ENCODE measurements around the gene CCDC63. TPM values are rescaled to one million over a fixed set of nuclear protein-coding genes. Genes with fewer than 3 reads are reported as not detected.
A peak's percentile ranks its signal among the peaks of the same experiment; 100 is the strongest.

The CCDC63 gene
- total and polyA plus RNA-seq, 9 of the 15 experiments (the other 6 are each of a cell fraction or from before 2014, with no cell fraction given), result not detected

DNA sequence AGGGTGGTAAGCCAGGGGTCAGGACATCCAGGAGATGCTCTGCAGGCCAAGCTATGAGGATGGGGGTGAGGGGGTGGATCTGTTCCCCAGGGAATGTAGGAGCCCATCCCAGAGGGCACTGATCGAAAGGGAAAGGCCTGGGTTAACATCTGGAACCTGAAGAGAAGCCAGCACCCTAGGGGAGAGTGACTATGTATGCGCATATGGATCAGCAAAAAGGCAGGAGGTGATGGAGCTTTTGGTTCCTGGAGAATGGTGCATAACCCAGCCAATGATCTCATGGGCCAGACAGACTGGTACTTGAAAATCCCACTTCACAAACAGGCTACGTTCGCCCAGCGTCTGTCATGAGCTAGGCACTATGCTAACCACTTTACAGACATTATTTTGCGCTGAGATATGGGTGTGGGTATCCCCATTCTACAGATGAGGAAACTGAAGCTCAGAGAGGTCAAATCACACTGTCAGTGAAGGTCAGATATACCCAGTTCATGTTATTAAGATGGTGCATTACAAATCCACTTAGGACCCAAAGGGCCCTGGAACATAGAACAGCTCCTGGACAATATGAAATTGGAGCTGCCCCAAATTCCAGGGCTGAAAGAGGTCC is 1.6 kb downstream of the CCDC63 start:
- H3K4me3 ChIP-seq, result no peak overlapping the region
- DNase-seq (ENCODE audit: extremely low read depth in 1 of 4, low spot score in 3 of 4) (no peak), ATAC-seq (no peak), FAIRE-seq (no peak)
- TF ChIP-seq ZZZ3 (IDR thresholded peaks at IDR 0.05), result no peak
- peak; percentile 71 for TF ChIP-seq RBM25 (IDR thresholded peaks at IDR 0.05; ENCODE audit: low read depth, low read length, severe bottlenecking)
- no peak for TF ChIP-seq SP1 (CRISPR knock-in tag; IDR thresholded peaks at IDR 0.05)
- peak; percentile 85 for TF ChIP-seq ESRRA (IDR thresholded peaks at IDR 0.05; ENCODE audit: borderline replicate concordance, low read depth)
- no peak for TF ChIP-seq CC2D1A (IDR thresholded peaks at IDR 0.05)
- no peak for TF ChIP-seq ZBTB2 (IDR thresholded peaks at IDR 0.05)
- H3K9ac ChIP-seq (ENCODE audit: insufficient read depth in 1 of 2, low read depth in 2 of 2, low read length in 2 of 2), result no peak overlapping the region
- intact Hi-C loops (cut with micrococcal nuclease), result loop anchor here (5.0 kb wide), 1 partner anchor 44 kb away; no protein-coding TSS in a partner anchor
- in situ Hi-C loops (cut with MboI), result no loop called here
- no peaks in the 10 kb centered on the region for H4K20me1 ChIP-seq (replicated peaks; ENCODE audit: control insufficient read depth, insufficient read depth, low read length)
- no peak overlapping the region for H3K4me2 ChIP-seq (ENCODE audit: insufficient read depth, low read length)
- no TSS peak for BruUV-seq (replicated peaks)
- no peaks in the 10 kb centered on the region for H3K36me3 ChIP-seq (ENCODE audit: control insufficient read depth, insufficient read depth, low read length)
- ChIA-PET CTCF (ENCODE audit: low intra/inter-chr PET ratio) (no interaction called here), POLR2A (interaction anchor here (1.0 kb wide), 1 partner anchor 117 kb away, joined by 3 read pairs; no protein-coding TSS in a partner anchor)
- peaks cover 0 to 6% of the 10 kb centered on the region in 2 experiments; a peak in 2 of 5 replicates for H3K4me1 ChIP-seq (replicated peaks in 1 of 2; ENCODE audit: control insufficient read depth in 2 of 2, insufficient read depth in 2 of 2, low read length in 2 of 2)
- H3K9me1 ChIP-seq (ENCODE audit: control insufficient read depth, insufficient read depth, low read length), result no peaks in the 10 kb centered on the region
- H3K27me3 ChIP-seq (ENCODE audit: control insufficient read depth in 2 of 2, insufficient read depth in 2 of 2, low read length in 2 of 2), result peaks cover 16 to 54% of the 10 kb centered on the region in 2 experiments; a peak in 4 of 5 replicates
- no peaks in the 10 kb centered on the region for H3K9me3 ChIP-seq (replicated peaks; ENCODE audit: control insufficient read depth, insufficient read depth, low read depth, low read length)
- no peak overlapping the region for H2AFZ ChIP-seq (ENCODE audit: low read depth, low read length)
- 6% methylated on average over 6 of the region's 6 CpGs for WGBS (ENCODE audit: insufficient coverage, low coverage, missing lambda C conversion rate)
- H3K79me2 ChIP-seq (ENCODE audit: control insufficient read depth, insufficient read depth, low read length), result no peaks in the 10 kb centered on the region
- H3K27ac ChIP-seq (ENCODE audit: extremely low read depth, low read depth, low read length), result no peak overlapping the region

Data from K562 (cell line).